ENCODE data around the gene FLRT2. TPM values are rescaled to one million over a fixed set of nuclear protein-coding genes. Genes with fewer than 3 reads are reported as not detected.

Gene FLRT2
- total RNA-seq, 1 experiment from 2014 or later: 0.17 TPM

GRCh38 chr14:85537526-85537925 lies 7.6 kb downstream of the FLRT2 start:
- intact Hi-C loops (cut with micrococcal nuclease): no loop called here
- ATAC-seq: no peak
- CTCF ChIA-PET: no interaction called here

GRCh38 chr14:85538636-85539035 lies 8.7 kb downstream of the FLRT2 start:
- DNase-seq (ENCODE audit: low read depth, low spot score): no peak
- ChIA-PET RAD21 (ENCODE audit: low non-redundant PET in 1 of 2, low total read pairs in 2 of 2, uncharacterized antibody in 2 of 2, unreplicated experiment in 2 of 2) (no interaction called here), CTCF (no interaction called here), POLR2A (no interaction called here)
- Histone ChIP-seq H3K4me2 (ENCODE audit: low read length) (no peak overlapping the region), H2AFZ (ENCODE audit: low read depth, low read length, poor library complexity, severe bottlenecking) (no peak overlapping the region), H3K9me2 (ENCODE audit: insufficient read depth) (no peaks in the 10 kb centered on the region), H3K9ac (ENCODE audit: low read length) (no peak overlapping the region), H3K9me3 (ENCODE audit: control insufficient read depth in 1 of 2, insufficient read depth in 1 of 2, low read depth in 1 of 2, low read length in 2 of 2) (peaks cover 9 to 26% of the 10 kb centered on the region in 2 experiments; a peak in 2 of 4 replicates), H3K79me2 (ENCODE audit: insufficient read depth, low read length) (no peaks in the 10 kb centered on the region), H3K27me3 (ENCODE audit: insufficient read depth, low read length) (no peaks in the 10 kb centered on the region), H4K20me1 (ENCODE audit: insufficient read depth) (no peaks in the 10 kb centered on the region), H3K36me3 (ENCODE audit: control insufficient read depth in 1 of 2, insufficient read depth in 2 of 2, low read length in 2 of 2) (no peaks in the 10 kb centered on the region), H3K27ac (ENCODE audit: low read depth, low read length) (no peak overlapping the region), H3K4me3 (replicated peaks in 1 of 2; ENCODE audit: low read depth in 1 of 2, low read length in 2 of 2) (no peak overlapping the region), H3K4me1 (ENCODE audit: control insufficient read depth in 1 of 2, insufficient read depth in 2 of 2, low read length in 2 of 2) (no peaks in the 10 kb centered on the region)
- intact Hi-C loops (cut with micrococcal nuclease): no loop called here
- TF ChIP-seq SP1 (IDR thresholded peaks at IDR 0.05; ENCODE audit: low read depth) (no peak), SIN3A (IDR thresholded peaks at IDR 0.05; ENCODE audit: low read depth) (no peak), ZNF274 (IDR thresholded peaks at IDR 0.05; ENCODE audit: low read depth, low read length) (no peak), JUND (IDR thresholded peaks at IDR 0.05) (no peak), ZFX (IDR thresholded peaks at IDR 0.05) (no peak), FOSL1 (IDR thresholded peaks at IDR 0.05; ENCODE audit: low read depth) (no peak), CTCF (IDR thresholded peaks at IDR 0.05 in 2 of 3, conservative IDR thresholded peaks at IDR 0.05 in 1 of 3; ENCODE audit: borderline replicate concordance in 1 of 3, insufficient read depth in 1 of 3, low read depth in 2 of 3, low read length in 2 of 3) (no peak)
- TF ChIP-seq, protein P1, sequence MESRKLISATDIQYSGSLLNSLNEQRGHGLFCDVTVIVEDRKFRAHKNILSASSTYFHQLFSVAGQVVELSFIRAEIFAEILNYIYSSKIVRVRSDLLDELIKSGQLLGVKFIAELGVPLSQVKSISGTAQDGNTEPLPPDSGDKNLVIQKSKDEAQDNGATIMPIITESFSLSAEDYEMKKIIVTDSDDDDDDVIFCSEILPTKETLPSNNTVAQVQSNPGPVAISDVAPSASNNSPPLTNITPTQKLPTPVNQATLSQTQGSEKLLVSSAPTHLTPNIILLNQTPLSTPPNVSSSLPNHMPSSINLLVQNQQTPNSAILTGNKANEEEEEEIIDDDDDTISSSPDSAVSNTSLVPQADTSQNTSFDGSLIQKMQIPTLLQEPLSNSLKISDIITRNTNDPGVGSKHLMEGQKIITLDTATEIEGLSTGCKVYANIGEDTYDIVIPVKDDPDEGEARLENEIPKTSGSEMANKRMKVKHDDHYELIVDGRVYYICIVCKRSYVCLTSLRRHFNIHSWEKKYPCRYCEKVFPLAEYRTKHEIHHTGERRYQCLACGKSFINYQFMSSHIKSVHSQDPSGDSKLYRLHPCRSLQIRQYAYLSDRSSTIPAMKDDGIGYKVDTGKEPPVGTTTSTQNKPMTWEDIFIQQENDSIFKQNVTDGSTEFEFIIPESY (IDR thresholded peaks at IDR 0.05; ENCODE audit: extremely low read depth, insufficient replicate concordance, low read length): no peak
- TF ChIP-seq, protein P2, sequence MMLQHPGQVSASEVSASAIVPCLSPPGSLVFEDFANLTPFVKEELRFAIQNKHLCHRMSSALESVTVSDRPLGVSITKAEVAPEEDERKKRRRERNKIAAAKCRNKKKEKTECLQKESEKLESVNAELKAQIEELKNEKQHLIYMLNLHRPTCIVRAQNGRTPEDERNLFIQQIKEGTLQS (IDR thresholded peaks at IDR 0.05): no peak
- BruUV-seq (replicated peaks): no TSS peak
- ATAC-seq: no peak

More at GRCh38 chr14:85537526-85537925, 7.6 kb downstream of the FLRT2 start:
- no peaks in the 10 kb centered on the region for H3K36me3 ChIP-seq (ENCODE audit: control insufficient read depth in 1 of 2, insufficient read depth in 2 of 2, low read length in 2 of 2)
- BruUV-seq (replicated peaks): no TSS peak
- H3K4me2 ChIP-seq (ENCODE audit: low read length): no peak overlapping the region
- H3K4me3 ChIP-seq (replicated peaks in 1 of 2; ENCODE audit: low read depth in 1 of 2, low read length in 2 of 2): no peak overlapping the region
- H3K79me2 ChIP-seq (ENCODE audit: insufficient read depth, low read length): no peaks in the 10 kb centered on the region
- ChIA-PET POLR2A (no interaction called here), RAD21 (ENCODE audit: low non-redundant PET in 1 of 2, low total read pairs in 2 of 2, uncharacterized antibody in 2 of 2, unreplicated experiment in 2 of 2) (no interaction called here)
- H3K9ac ChIP-seq (ENCODE audit: low read length): no peak overlapping the region
- no peaks in the 10 kb centered on the region for H3K4me1 ChIP-seq (ENCODE audit: control insufficient read depth in 1 of 2, insufficient read depth in 2 of 2, low read length in 2 of 2)
- H3K9me2 ChIP-seq (ENCODE audit: insufficient read depth): no peaks in the 10 kb centered on the region
- TF ChIP-seq, protein P1 (IDR thresholded peaks at IDR 0.05; ENCODE audit: extremely low read depth, insufficient replicate concordance, low read length): no peak
- TF ChIP-seq ZNF274 (IDR thresholded peaks at IDR 0.05; ENCODE audit: low read depth, low read length): no peak
- TF ChIP-seq, protein P2 (IDR thresholded peaks at IDR 0.05): no peak
- no peak for TF ChIP-seq EZH2 (IDR thresholded peaks at IDR 0.05)
- TF ChIP-seq CBX3 (IDR thresholded peaks at IDR 0.05; ENCODE audit: low read depth): no peak
- no peak for TF ChIP-seq POLR2A (IDR thresholded peaks at IDR 0.05; ENCODE audit: borderline replicate concordance, extremely low read depth, insufficient read depth, insufficient read length)
- no peak for TF ChIP-seq CEBPB (IDR thresholded peaks at IDR 0.05; ENCODE audit: low read depth)
- no peak for TF ChIP-seq POLR2AphosphoS5 (IDR thresholded peaks at IDR 0.05; ENCODE audit: low read depth, low read length)
- TF ChIP-seq ZFX (IDR thresholded peaks at IDR 0.05): no peak
- no peak overlapping the region for H3K27ac ChIP-seq (ENCODE audit: low read depth, low read length)
- no peak overlapping the region for H2AFZ ChIP-seq (ENCODE audit: low read depth, low read length, poor library complexity, severe bottlenecking)
- H3K27me3 ChIP-seq (ENCODE audit: insufficient read depth, low read length): no peaks in the 10 kb centered on the region
- H4K20me1 ChIP-seq (ENCODE audit: insufficient read depth): no peaks in the 10 kb centered on the region
- no peak for DNase-seq (ENCODE audit: low read depth, low spot score)
- peaks cover 8 to 22% of the 10 kb centered on the region in 2 experiments; a peak in 2 of 4 replicates for H3K9me3 ChIP-seq (ENCODE audit: control insufficient read depth in 1 of 2, insufficient read depth in 1 of 2, low read depth in 1 of 2, low read length in 2 of 2)

Measured in HCT116 (cell line).